ENCODE results near the gene MCHR1. TPM values are rescaled to one million over a fixed set of nuclear protein-coding genes. Genes with fewer than 3 reads are reported as not detected.

MCHR1 gene
- total and polyA plus RNA-seq, 2 of the 13 experiments (the other 11 are each of a cell fraction or from before 2014, with no cell fraction given) = 0.40 to 0.83 TPM

DNA sequence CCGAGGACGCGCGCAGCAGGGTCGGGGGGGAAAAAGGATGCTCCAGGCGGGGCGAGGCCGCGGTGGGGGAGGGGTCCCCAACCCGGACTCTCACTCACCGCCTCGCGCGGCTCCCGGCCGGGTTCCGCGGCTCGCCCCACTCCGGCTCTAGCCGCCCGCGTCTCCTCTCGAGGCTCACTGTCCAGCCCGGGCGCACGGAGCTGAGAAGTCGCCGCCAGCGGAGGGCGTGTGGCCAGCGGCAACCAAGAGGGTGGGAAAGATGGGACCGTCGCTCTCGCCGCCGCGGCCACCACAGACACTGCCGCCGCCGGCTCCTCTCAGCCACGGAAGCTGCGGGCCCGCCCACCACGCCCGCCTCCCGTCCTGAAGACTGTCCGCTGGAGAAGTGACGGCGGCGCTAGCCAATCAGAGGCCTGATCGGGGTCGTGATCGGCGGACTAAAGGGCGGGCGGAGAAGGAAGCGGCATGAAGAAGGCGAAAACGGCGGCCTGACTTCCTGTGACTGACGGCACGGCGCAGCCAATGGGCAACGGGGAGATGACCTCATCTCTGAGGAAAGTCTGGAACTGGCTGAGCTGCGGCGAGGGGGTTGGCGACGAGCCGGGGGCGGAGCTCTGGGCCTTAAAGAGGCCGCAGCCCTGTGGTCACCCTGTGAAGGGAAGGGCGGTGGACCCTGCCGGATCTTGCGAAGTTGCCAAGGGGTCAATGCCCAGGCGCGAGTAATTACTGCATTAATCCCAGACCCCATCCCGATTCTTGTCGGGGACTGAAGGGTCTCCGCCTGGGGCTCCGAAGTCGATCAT, 42.7 kb upstream of the MCHR1 start, which contains the start of gene MRTFA (continued):
- TF ChIP-seq PHF5A (CRISPR knock-in tag; IDR thresholded peaks at IDR 0.05; ENCODE audit: low read depth, unreplicated experiment) (no peak), TMF1 (CRISPR knock-in tag; IDR thresholded peaks at IDR 0.05; ENCODE audit: low read depth) (no peak), ZNF44 (CRISPR knock-in tag; IDR thresholded peaks at IDR 0.05) (no peak), KDM4B (CRISPR knock-in tag; IDR thresholded peaks at IDR 0.05) (0 out of 2 replicates have a peak, but pooled peaks have one; percentile 61), ZNF232 (CRISPR knock-in tag; IDR thresholded peaks at IDR 0.05; ENCODE audit: borderline replicate concordance) (peak; percentile 55; the same call in 1 of the 2 replicates), YEATS4 (CRISPR knock-in tag; IDR thresholded peaks at IDR 0.05; ENCODE audit: borderline replicate concordance) (peak; percentile 57), ZNF263 (CRISPR knock-in tag; IDR thresholded peaks at IDR 0.05) (no peak)
- TF ChIP-seq, protein P1, sequence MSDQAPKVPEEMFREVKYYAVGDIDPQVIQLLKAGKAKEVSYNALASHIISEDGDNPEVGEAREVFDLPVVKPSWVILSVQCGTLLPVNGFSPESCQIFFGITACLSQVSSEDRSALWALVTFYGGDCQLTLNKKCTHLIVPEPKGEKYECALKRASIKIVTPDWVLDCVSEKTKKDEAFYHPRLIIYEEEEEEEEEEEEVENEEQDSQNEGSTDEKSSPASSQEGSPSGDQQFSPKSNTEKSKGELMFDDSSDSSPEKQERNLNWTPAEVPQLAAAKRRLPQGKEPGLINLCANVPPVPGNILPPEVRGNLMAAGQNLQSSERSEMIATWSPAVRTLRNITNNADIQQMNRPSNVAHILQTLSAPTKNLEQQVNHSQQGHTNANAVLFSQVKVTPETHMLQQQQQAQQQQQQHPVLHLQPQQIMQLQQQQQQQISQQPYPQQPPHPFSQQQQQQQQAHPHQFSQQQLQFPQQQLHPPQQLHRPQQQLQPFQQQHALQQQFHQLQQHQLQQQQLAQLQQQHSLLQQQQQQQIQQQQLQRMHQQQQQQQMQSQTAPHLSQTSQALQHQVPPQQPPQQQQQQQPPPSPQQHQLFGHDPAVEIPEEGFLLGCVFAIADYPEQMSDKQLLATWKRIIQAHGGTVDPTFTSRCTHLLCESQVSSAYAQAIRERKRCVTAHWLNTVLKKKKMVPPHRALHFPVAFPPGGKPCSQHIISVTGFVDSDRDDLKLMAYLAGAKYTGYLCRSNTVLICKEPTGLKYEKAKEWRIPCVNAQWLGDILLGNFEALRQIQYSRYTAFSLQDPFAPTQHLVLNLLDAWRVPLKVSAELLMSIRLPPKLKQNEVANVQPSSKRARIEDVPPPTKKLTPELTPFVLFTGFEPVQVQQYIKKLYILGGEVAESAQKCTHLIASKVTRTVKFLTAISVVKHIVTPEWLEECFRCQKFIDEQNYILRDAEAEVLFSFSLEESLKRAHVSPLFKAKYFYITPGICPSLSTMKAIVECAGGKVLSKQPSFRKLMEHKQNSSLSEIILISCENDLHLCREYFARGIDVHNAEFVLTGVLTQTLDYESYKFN (CRISPR knock-in tag; conservative IDR thresholded peaks at IDR 0.05) = peak; percentile 26; the same call in 1 of the 2 replicates
- TF ChIP-seq, protein P2, sequence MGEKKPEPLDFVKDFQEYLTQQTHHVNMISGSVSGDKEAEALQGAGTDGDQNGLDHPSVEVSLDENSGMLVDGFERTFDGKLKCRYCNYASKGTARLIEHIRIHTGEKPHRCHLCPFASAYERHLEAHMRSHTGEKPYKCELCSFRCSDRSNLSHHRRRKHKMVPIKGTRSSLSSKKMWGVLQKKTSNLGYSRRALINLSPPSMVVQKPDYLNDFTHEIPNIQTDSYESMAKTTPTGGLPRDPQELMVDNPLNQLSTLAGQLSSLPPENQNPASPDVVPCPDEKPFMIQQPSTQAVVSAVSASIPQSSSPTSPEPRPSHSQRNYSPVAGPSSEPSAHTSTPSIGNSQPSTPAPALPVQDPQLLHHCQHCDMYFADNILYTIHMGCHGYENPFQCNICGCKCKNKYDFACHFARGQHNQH (CRISPR knock-in tag; IDR thresholded peaks at IDR 0.05) = no peak; the same call in none of the 2 replicates
- TF ChIP-seq, protein P3, sequence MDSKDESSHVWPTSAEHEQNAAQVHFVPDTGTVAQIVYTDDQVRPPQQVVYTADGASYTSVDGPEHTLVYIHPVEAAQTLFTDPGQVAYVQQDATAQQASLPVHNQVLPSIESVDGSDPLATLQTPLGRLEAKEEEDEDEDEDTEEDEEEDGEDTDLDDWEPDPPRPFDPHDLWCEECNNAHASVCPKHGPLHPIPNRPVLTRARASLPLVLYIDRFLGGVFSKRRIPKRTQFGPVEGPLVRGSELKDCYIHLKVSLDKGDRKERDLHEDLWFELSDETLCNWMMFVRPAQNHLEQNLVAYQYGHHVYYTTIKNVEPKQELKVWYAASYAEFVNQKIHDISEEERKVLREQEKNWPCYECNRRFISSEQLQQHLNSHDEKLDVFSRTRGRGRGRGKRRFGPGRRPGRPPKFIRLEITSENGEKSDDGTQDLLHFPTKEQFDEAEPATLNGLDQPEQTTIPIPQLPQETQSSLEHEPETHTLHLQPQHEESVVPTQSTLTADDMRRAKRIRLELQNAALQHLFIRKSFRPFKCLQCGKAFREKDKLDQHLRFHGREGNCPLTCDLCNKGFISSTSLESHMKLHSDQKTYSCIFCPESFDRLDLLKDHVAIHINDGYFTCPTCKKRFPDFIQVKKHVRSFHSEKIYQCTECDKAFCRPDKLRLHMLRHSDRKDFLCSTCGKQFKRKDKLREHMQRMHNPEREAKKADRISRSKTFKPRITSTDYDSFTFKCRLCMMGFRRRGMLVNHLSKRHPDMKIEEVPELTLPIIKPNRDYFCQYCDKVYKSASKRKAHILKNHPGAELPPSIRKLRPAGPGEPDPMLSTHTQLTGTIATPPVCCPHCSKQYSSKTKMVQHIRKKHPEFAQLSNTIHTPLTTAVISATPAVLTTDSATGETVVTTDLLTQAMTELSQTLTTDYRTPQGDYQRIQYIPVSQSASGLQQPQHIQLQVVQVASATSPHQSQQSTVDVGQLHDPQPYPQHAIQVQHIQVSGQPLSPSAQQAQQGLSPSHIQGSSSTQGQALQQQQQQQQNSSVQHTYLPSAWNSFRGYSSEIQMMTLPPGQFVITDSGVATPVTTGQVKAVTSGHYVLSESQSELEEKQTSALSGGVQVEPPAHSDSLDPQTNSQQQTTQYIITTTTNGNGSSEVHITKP (CRISPR knock-in tag; IDR thresholded peaks at IDR 0.05; ENCODE audit: low read depth) = no peak
- TF ChIP-seq, protein P4, sequence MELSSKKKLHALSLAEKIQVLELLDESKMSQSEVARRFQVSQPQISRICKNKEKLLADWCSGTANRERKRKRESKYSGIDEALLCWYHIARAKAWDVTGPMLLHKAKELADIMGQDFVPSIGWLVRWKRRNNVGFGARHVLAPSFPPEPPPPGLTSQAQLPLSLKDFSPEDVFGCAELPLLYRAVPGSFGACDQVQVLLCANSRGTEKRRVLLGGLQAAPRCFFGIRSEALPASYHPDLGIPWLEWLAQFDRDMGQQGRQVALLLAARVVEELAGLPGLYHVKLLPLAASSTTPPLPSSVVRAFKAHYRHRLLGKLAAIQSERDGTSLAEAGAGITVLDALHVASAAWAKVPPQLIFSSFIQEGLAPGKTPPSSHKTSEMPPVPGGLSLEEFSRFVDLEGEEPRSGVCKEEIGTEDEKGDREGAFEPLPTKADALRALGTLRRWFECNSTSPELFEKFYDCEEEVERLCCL (CRISPR knock-in tag; IDR thresholded peaks at IDR 0.05; ENCODE audit: borderline replicate concordance) = no peak
- TF ChIP-seq, protein P5, sequence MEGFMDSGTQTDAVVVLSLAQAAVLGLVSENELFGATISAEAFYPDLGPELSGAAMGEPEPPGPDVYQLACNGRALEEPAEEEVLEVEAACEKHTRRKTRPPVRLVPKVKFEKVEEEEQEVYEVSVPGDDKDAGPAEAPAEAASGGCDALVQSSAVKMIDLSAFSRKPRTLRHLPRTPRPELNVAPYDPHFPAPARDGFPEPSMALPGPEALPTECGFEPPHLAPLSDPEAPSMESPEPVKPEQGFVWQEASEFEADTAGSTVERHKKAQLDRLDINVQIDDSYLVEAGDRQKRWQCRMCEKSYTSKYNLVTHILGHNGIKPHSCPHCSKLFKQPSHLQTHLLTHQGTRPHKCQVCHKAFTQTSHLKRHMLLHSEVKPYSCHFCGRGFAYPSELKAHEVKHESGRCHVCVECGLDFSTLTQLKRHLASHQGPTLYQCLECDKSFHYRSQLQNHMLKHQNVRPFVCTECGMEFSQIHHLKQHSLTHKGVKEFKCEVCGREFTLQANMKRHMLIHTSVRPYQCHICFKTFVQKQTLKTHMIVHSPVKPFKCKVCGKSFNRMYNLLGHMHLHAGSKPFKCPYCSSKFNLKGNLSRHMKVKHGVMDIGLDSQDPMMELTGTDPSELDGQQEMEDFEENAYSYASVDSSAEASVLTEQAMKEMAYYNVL (CRISPR knock-in tag; IDR thresholded peaks at IDR 0.05; ENCODE audit: borderline replicate concordance) = no peak

Data from HepG2 (cell line).